Activated CD8-positive, alpha-beta memory T cell treated with anti-CD3 and anti-CD28 coated beads, Interleukin-2, amount 10 ng/mL, durations not matched to agents 7 days and 5 days (primary cell): ENCODE data around the gene DHRS12. TPM values are rescaled to one million over a fixed set of nuclear protein-coding genes. Genes with fewer than 3 reads are reported as not detected.

Experiments used
- ATAC-seq: fragments of 150-1000 bp; cut with Tn5 transposase; one replicate; pipeline ENCODE4 v1.10.0; 2021; ENCODE audit warnings: moderate library complexity
- CTCF ChIA-PET: fragments of 350-600 bp; sonication (Branson Sonifier 250); formaldehyde crosslinking; loops from one replicate; lab custom pipeline; 2021; ENCODE audit warnings: antibody characterized with exemption; lab: Charles Lee
- DNase-seq: peaks from one replicate; pipeline ENCODE4 v3.0.0-alpha.2; 2020
- H3K27ac Mint-ChIP-seq: one replicate; pipeline ENCODE4 v1.8.0; 2021; ENCODE audit warnings: mild to moderate bottlenecking, mixed read lengths
- H3K27me3 Mint-ChIP-seq: one replicate; pipeline ENCODE4 v1.8.0; 2021; ENCODE audit warnings: mixed read lengths
- H3K36me3 Mint-ChIP-seq: one replicate; pipeline ENCODE4 v1.8.0; 2021; ENCODE audit warnings: mild to moderate bottlenecking, mixed read lengths
- H3K4me1 Mint-ChIP-seq: one replicate; pipeline ENCODE4 v1.8.0; 2021; ENCODE audit warnings: mixed read lengths
- H3K4me3 Mint-ChIP-seq: one replicate; pipeline ENCODE4 v1.8.0; 2021; ENCODE audit warnings: mild to moderate bottlenecking, moderate library complexity, mixed read lengths
- H3K9me3 Mint-ChIP-seq: one replicate; pipeline ENCODE4 v1.8.0; 2022; ENCODE audit warnings: low read depth, mixed read lengths
- total RNA-seq, 2 experiments: library from RNA; stranded (reverse); gene quantifications; one replicate each; pipeline ENCODE4 v1.2.3, GENCODE V29; 2021

DHRS12 gene
- total RNA-seq, 2 experiments from 2014 or later = 6.0 to 6.6 TPM

DNA sequence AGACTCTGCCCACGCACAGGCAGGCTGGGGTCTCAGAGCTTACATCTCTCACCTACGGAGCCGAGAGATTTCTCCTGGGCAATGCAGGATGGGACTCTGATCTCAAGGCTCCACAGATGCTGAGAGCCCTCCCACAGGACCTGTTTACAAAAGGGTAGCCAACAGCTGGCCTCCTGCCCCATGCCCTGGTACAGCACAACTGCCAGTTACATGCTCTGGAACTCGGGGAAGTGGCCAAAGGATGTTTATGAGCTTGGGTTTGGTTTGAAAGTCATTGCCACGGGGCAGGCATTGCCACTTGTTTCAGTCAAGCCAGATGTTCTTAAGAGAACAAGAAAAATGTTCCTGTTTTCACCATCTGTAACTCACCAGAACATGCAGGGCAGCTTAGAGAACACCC is 3.5 kb downstream of the DHRS12 start:
- CTCF ChIA-PET = interaction anchor here (1.0 to 6.8 kb wide), 5 partner anchors 10 to 514 kb away, joined by 3 to 58 read pairs (median 3); no protein-coding TSS in a partner anchor
- ATAC-seq (no peak), DNase-seq (no peak)
- H3K27ac Mint-ChIP-seq = no peak overlapping the region
- H3K4me3 Mint-ChIP-seq = no peak overlapping the region
- no peaks in the 10 kb centered on the region for H3K36me3 Mint-ChIP-seq
- H3K27me3 Mint-ChIP-seq = no peaks in the 10 kb centered on the region
- no peaks in the 10 kb centered on the region for H3K9me3 Mint-ChIP-seq
- H3K4me1 Mint-ChIP-seq = peaks cover 37% of the 10 kb centered on the region

- Mint-ChIP-seq H3K27ac (no peak overlapping the region), H3K9me3 (no peaks in the 10 kb centered on the region), H3K27me3 (no peaks in the 10 kb centered on the region), H3K4me1 (peaks cover 28% of the 10 kb centered on the region), H3K4me3 (no peak overlapping the region), H3K36me3 (no peaks in the 10 kb centered on the region)
- DNase-seq (no peak), ATAC-seq (no peak)
- CTCF ChIA-PET = interaction anchor here (1.1 to 6.8 kb wide), 6 partner anchors 9 to 439 kb away, joined by 3 to 58 read pairs (median 8); no protein-coding TSS in a partner anchor
Observed at GRCh38 chr13:51799261-51799660, 4.7 kb downstream of the DHRS12 start.

DNA sequence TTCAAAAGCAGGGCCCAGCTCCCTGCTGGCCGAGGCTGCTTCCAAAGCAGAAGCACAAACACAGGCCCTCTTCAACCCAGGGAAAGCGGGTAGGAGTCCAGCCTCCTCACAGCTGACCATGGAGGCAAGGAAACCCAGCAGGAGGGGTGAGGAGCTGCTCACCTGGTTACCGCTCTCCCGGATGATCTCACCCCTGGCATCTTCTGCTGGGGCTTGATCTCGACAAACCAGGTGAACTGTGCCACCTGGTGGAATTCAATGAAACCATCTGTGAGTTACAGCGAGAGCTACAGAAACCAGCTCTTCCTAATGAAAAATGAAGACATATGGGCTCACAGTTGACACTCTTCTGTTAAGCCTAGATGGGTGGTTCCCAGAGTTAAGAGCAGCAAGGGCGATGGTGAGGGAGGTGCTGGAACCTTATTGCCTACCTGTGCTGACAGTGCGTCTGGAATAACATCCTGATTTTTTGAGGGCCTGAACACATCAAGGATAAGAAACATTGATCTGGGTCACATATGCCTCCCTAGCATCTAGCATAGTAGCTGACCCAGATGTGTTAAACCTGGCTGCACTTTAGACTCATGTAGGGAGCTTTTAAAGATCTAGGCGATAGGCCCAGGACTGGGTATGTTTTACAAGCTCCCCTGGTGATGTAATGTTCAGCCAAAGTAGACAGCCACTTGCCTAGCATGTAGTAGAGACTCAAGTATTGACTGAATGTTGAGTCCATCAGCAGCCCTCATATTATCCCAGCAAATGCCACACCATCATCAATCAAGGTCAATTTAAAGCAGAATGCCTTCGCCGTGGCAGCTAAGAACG is 6.1 kb downstream of the DHRS12 start:
- Mint-ChIP-seq H3K4me3 (no peak overlapping the region), H3K27ac (no peak overlapping the region), H3K9me3 (no peaks in the 10 kb centered on the region), H3K36me3 (no peaks in the 10 kb centered on the region), H3K4me1 (peaks cover 35% of the 10 kb centered on the region), H3K27me3 (no peaks in the 10 kb centered on the region)
- peak; percentile 74 for DNase-seq
- peak; percentile 59 for ATAC-seq
- CTCF ChIA-PET = interaction anchor here (0.7 to 6.8 kb wide), 40 partner anchors 8 to 828 kb away, joined by 3 to 58 read pairs (median 4); no protein-coding TSS in a partner anchor

DNA sequence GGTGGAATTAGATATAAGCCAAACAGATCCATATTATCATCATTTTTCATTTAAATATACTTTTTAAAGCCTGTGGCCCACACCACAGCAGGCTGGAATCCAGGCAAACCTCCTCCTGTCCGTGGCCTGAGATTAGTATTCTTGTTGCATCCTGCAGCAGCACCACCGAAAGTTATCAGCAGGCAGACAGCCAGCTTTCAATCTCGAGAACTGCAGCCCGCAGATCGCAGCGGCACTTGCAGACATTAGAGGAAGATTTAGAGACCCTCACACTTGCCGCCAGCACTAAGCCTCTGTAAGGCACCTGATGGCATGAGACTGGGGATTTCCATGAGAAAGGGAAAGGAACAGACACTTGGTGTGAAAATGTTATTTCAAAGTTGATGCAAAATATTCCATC is 7.4 kb downstream of the DHRS12 start:
- Mint-ChIP-seq H3K27ac (no peak overlapping the region), H3K36me3 (no peaks in the 10 kb centered on the region), H3K9me3 (no peaks in the 10 kb centered on the region), H3K4me3 (no peak overlapping the region), H3K4me1 (peaks cover 24% of the 10 kb centered on the region), H3K27me3 (no peaks in the 10 kb centered on the region)
- no peak for ATAC-seq
- no peak for DNase-seq
- CTCF ChIA-PET = interaction anchor here (1.6 to 6.8 kb wide), 12 partner anchors 8 to 671 kb away, joined by 4 to 58 read pairs (median 12); no protein-coding TSS in a partner anchor

GRCh38 chr13:51795419-51795818 is 8.5 kb downstream of the DHRS12 start:
- Mint-ChIP-seq H3K9me3 (no peaks in the 10 kb centered on the region), H3K4me3 (no peak overlapping the region), H3K27me3 (no peaks in the 10 kb centered on the region), H3K27ac (no peak overlapping the region), H3K4me1 (peaks cover 21% of the 10 kb centered on the region), H3K36me3 (no peaks in the 10 kb centered on the region)
- no peak for DNase-seq
- no peak for ATAC-seq
- CTCF ChIA-PET = interaction anchor here (4.4 kb wide), 1 partner anchor 350 kb away, joined by 35 read pairs; no protein-coding TSS in a partner anchor

- Mint-ChIP-seq H3K9me3 (no peaks in the 10 kb centered on the region), H3K27ac (no peak overlapping the region), H3K27me3 (no peaks in the 10 kb centered on the region), H3K4me3 (no peak overlapping the region), H3K36me3 (no peaks in the 10 kb centered on the region), H3K4me1 (peaks cover 21% of the 10 kb centered on the region)
- DNase-seq = no peak
- no peak for ATAC-seq
- CTCF ChIA-PET = interaction anchor here (0.6 to 4.4 kb wide), 2 partner anchors 9 to 350 kb away, joined by 3 to 35 read pairs; no protein-coding TSS in a partner anchor
Observed at GRCh38 chr13:51794964-51795363, 9.0 kb downstream of the DHRS12 start.

DNA sequence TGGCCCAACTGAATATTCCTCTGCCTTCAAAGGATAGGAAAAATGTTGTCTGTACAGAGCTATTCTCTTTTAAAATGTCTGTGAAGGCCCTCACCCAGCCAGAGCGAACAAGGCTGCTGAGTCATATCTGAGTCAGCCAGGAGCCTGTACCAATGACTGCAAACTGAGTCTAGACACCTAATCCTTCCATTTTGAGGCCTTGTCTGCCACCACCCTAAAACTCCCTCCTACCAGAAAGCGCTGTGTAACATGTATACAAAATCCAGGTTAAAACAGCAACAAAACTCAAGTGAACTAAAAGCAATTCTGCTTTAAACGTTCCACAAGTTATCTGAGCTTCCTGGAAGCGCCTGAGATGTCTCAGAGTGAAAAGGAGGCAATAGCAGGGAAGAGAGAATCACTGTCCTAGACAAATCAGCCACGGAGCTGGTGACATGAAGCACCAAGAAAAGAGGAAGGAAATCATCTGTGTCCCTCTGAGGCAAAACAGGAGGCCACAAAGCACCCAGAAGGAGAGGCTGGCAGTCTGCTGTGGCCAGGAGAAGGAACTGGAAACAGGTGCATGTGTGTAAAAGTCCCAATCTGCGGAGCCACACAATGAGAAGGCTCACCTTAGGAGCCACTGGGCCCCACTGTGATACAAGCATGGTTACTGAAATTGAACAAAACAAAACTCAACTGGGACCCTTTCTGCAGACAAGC is 10.2 kb downstream of the DHRS12 start:
- no peak overlapping the region for H3K4me3 Mint-ChIP-seq
- H3K27me3 Mint-ChIP-seq = no peaks in the 10 kb centered on the region
- CTCF ChIA-PET = no interaction called here
- H3K4me1 Mint-ChIP-seq = peaks cover 21% of the 10 kb centered on the region
- H3K36me3 Mint-ChIP-seq = no peaks in the 10 kb centered on the region
- H3K9me3 Mint-ChIP-seq = no peaks in the 10 kb centered on the region
- peak overlapping the region; percentile 69 for H3K27ac Mint-ChIP-seq
- ATAC-seq (peak; percentile 71), DNase-seq (peak; percentile 59)

- Mint-ChIP-seq H3K4me3 (no peak overlapping the region), H3K4me1 (peaks cover 10% of the 10 kb centered on the region), H3K27me3 (no peaks in the 10 kb centered on the region), H3K36me3 (no peaks in the 10 kb centered on the region), H3K9me3 (no peaks in the 10 kb centered on the region), H3K27ac (no peak overlapping the region)
- CTCF ChIA-PET = interaction anchor here (0.7 to 1.0 kb wide), 3 partner anchors 8 to 11 kb away, joined by 3 to 5 read pairs (median 4); no protein-coding TSS in a partner anchor
- DNase-seq (no peak), ATAC-seq (no peak)
Observed at GRCh38 chr13:51786425-51787265, 17.3 kb downstream of the DHRS12 start.

DNA sequence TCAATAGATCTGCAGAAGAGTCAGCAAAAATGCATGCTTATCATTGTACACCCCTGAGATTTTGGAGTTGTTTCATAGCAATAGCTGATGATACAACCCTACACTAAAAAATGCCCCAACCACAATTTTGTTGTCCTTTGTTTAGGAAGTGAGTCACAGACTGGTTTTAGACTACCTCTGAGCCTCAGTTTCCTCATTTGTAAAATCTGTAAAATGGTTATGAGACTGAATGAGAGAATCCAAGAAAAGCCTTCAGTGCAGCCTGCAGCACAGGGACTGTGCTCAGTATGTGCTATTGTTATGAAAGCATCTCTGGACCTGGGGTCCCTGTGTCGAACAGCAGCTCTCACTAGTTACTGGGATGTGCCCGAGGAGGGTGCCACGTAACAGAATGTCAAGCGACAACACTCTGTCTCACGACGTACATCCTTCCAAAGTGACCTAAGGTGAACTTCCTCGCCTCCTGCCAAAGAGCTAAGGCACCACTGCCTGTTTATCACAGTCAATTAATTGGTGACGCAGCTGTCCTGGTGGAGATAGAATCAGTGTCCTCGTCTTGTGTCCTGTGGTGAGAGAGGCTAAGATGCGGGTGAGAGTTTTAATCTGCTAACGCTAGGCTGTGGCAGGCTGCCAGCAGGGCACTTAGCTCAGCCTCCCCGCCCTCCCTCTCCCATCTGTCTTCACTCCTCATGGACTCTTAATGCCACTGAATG is 18.1 kb downstream of the DHRS12 start:
- CTCF ChIA-PET = interaction anchor here (0.7 to 1.0 kb wide), 2 partner anchors 9 to 12 kb away, joined by 3 to 4 read pairs; no protein-coding TSS in a partner anchor
- Mint-ChIP-seq H3K27me3 (no peaks in the 10 kb centered on the region), H3K4me3 (no peak overlapping the region), H3K27ac (no peak overlapping the region), H3K9me3 (no peaks in the 10 kb centered on the region), H3K4me1 (peaks cover 10% of the 10 kb centered on the region), H3K36me3 (no peaks in the 10 kb centered on the region)
- DNase-seq (no peak), ATAC-seq (no peak)

- H3K27ac Mint-ChIP-seq = no peak overlapping the region
- DNase-seq (no peak), ATAC-seq (no peak)
- CTCF ChIA-PET = no interaction called here
- H3K4me3 Mint-ChIP-seq = no peak overlapping the region
- no peaks in the 10 kb centered on the region for H3K9me3 Mint-ChIP-seq
- H3K27me3 Mint-ChIP-seq = no peaks in the 10 kb centered on the region
- peaks cover 10% of the 10 kb centered on the region for H3K4me1 Mint-ChIP-seq
- H3K36me3 Mint-ChIP-seq = no peaks in the 10 kb centered on the region
Observed at GRCh38 chr13:51784097-51784496, 19.9 kb downstream of the DHRS12 start.

DNA sequence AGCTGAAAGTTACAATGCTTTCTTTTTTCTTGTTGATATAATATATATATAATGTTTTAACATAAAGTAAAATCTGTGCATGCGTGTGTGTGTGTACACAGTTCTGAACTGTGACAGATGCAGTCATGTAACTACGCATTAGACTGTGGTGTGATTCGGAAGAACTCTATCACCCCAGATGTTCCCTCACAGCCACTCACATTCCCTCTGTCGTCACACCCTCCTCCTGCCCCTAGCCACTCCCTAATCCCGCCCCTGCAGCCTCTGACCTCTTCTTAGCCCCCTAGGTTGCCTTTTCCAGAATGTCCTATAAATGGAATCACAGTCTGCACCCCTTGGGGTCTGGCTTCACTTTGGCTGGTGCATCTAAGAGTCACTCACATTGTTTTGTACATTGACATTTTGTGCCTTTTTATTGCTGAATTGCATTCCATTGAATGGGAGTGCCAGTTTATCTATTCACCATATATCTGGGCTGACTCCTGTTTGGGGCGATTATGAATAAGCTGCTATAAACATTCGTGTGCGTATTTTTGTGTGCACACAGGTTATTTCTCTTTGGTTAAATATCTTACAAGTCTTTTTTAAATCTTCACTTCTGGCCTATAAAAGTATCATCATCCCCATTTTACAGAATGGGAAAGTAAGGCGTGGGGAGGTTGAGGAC is 20.4 kb downstream of the DHRS12 start:
- H3K27me3 Mint-ChIP-seq = no peaks in the 10 kb centered on the region
- no peaks in the 10 kb centered on the region for H3K36me3 Mint-ChIP-seq
- ATAC-seq (no peak), DNase-seq (no peak)
- H3K4me1 Mint-ChIP-seq = peaks cover 10% of the 10 kb centered on the region
- no peak overlapping the region for H3K27ac Mint-ChIP-seq
- no peaks in the 10 kb centered on the region for H3K9me3 Mint-ChIP-seq
- no peak overlapping the region for H3K4me3 Mint-ChIP-seq
- CTCF ChIA-PET = no interaction called here
